Activated CD4-positive, alpha-beta memory T cell treated with anti-CD3 and anti-CD28 coated beads, Interleukin-2, amount 10 ng/mL, durations not matched to agents 7 days and 5 days (primary cell): ENCODE measurements around the gene PDGFRA. TPM values are rescaled to one million over a fixed set of nuclear protein-coding genes. Genes with fewer than 3 reads are reported as not detected.

Source experiments
- CTCF ChIA-PET: fragments of 350-600 bp; sonication (Branson Sonifier 250); formaldehyde crosslinking; loops from one replicate; lab custom pipeline; 2021; ENCODE audit warnings: antibody characterized with exemption, inconsistent platforms; lab: Charles Lee
- POLR2A ChIA-PET: fragments of 350-600 bp; sonication (Branson Sonifier 250); formaldehyde crosslinking; loops from one replicate; lab custom pipeline; 2021; ENCODE audit warnings: antibody characterized with exemption; lab: Charles Lee
- DNase-seq: peaks from one replicate; pipeline ENCODE4 v3.0.0-alpha.2; 2020
- H3K27ac Mint-ChIP-seq: one replicate; pipeline ENCODE4 v1.8.0; 2021; ENCODE audit warnings: mild to moderate bottlenecking, mixed read lengths
- H3K27me3 Mint-ChIP-seq: one replicate; pipeline ENCODE4 v1.8.0; 2021; ENCODE audit warnings: mixed read lengths
- H3K36me3 Mint-ChIP-seq: one replicate; pipeline ENCODE4 v1.8.0; 2021; ENCODE audit warnings: low read depth, mixed read lengths
- H3K4me1 Mint-ChIP-seq: one replicate; pipeline ENCODE4 v1.8.0; 2021; ENCODE audit warnings: mixed read lengths
- H3K4me3 Mint-ChIP-seq: one replicate; pipeline ENCODE4 v1.8.0; 2021; ENCODE audit warnings: mild to moderate bottlenecking, mixed read lengths
- H3K9me3 Mint-ChIP-seq: one replicate; pipeline ENCODE4 v1.8.0; 2021; ENCODE audit warnings: mixed read lengths
- total RNA-seq, 2 experiments: library from RNA; stranded (reverse); gene quantifications; one replicate each; pipeline ENCODE4 v1.2.3, GENCODE V29; 2021

Gene PDGFRA
- total RNA-seq, 2 experiments from 2014 or later: 0.45 to 0.68 TPM

- Mint-ChIP-seq H3K27ac (no peak overlapping the region), H3K27me3 (peaks cover 28% of the 10 kb centered on the region), H3K4me1 (peaks cover 3% of the 10 kb centered on the region), H3K36me3 (no peaks in the 10 kb centered on the region), H3K9me3 (no peaks in the 10 kb centered on the region), H3K4me3 (no peak overlapping the region)
- CTCF ChIA-PET: interaction anchor here (0.6 to 2.8 kb wide), 4 partner anchors 18 to 307 kb away, joined by 3 to 13 read pairs (median 7); no protein-coding TSS in a partner anchor
- POLR2A ChIA-PET: no interaction called here
- DNase-seq: no peak
These were observed 13.6 kb upstream of the PDGFRA start for GRCh38 chr4:54215379-54216077.

- H3K36me3 Mint-ChIP-seq: no peaks in the 10 kb centered on the region
- H3K4me1 Mint-ChIP-seq: peaks cover 3% of the 10 kb centered on the region
- H3K27me3 Mint-ChIP-seq: peaks cover 33% of the 10 kb centered on the region
- ChIA-PET POLR2A (no interaction called here), CTCF (interaction anchor here (0.9 to 4.2 kb wide), 6 partner anchors 15 to 1020 kb away, joined by 3 to 24 read pairs (median 8); no protein-coding TSS in a partner anchor)
- H3K4me3 Mint-ChIP-seq: no peak overlapping the region
- DNase-seq: peak; percentile 53
- no peaks in the 10 kb centered on the region for H3K9me3 Mint-ChIP-seq
- no peak overlapping the region for H3K27ac Mint-ChIP-seq
These were observed 11.2 kb upstream of the PDGFRA start for GRCh38 chr4:54217642-54218495.

- no peak for DNase-seq
- POLR2A ChIA-PET: no interaction called here
- CTCF ChIA-PET: interaction anchor here (1.5 to 4.2 kb wide), 3 partner anchors 14 to 310 kb away, joined by 6 to 24 read pairs (median 16); no protein-coding TSS in a partner anchor
- Mint-ChIP-seq H3K4me1 (peaks cover 3% of the 10 kb centered on the region), H3K9me3 (no peaks in the 10 kb centered on the region), H3K27ac (no peak overlapping the region), H3K4me3 (no peak overlapping the region), H3K27me3 (peaks cover 35% of the 10 kb centered on the region), H3K36me3 (no peaks in the 10 kb centered on the region)
These were observed 10.4 kb upstream of the PDGFRA start for GRCh38 chr4:54218736-54219135.

GRCh38 chr4:54224996-54225597, 4.0 kb upstream of the PDGFRA start:
- peaks cover 3% of the 10 kb centered on the region for H3K36me3 Mint-ChIP-seq
- ChIA-PET POLR2A (no interaction called here), CTCF (interaction anchor here (2.9 kb wide), 1 partner anchor 8 kb away, joined by 10 read pairs; no protein-coding TSS in a partner anchor)
- H3K4me3 Mint-ChIP-seq: no peak overlapping the region
- H3K27ac Mint-ChIP-seq: no peak overlapping the region
- H3K9me3 Mint-ChIP-seq: no peaks in the 10 kb centered on the region
- H3K4me1 Mint-ChIP-seq: peaks cover 31% of the 10 kb centered on the region
- H3K27me3 Mint-ChIP-seq: peaks cover 76% of the 10 kb centered on the region
- DNase-seq: no peak

GRCh38 chr4:54225598-54226403, 3.3 kb upstream of the PDGFRA start:
- H3K27me3 Mint-ChIP-seq: peaks cover 80% of the 10 kb centered on the region
- no peak overlapping the region for H3K27ac Mint-ChIP-seq
- H3K36me3 Mint-ChIP-seq: peaks cover 3% of the 10 kb centered on the region
- H3K4me3 Mint-ChIP-seq: peak overlapping the region; percentile 45
- CTCF ChIA-PET: interaction anchor here (1.5 to 2.9 kb wide), 2 partner anchors 7 to 296 kb away, joined by 4 to 10 read pairs; no protein-coding TSS in a partner anchor
- POLR2A ChIA-PET: no interaction called here
- H3K9me3 Mint-ChIP-seq: no peaks in the 10 kb centered on the region
- no peak for DNase-seq
- peaks cover 34% of the 10 kb centered on the region for H3K4me1 Mint-ChIP-seq

GRCh38 chr4:54226404-54227255, 2.5 kb upstream of the PDGFRA start:
- H3K36me3 Mint-ChIP-seq: peaks cover 3% of the 10 kb centered on the region
- no peaks in the 10 kb centered on the region for H3K9me3 Mint-ChIP-seq
- CTCF ChIA-PET: interaction anchor here (1.5 to 2.9 kb wide), 2 partner anchors 7 to 296 kb away, joined by 4 to 10 read pairs; no protein-coding TSS in a partner anchor
- H3K27me3 Mint-ChIP-seq: peaks cover 86% of the 10 kb centered on the region
- no peak overlapping the region for H3K27ac Mint-ChIP-seq
- peaks cover 34% of the 10 kb centered on the region for H3K4me1 Mint-ChIP-seq
- H3K4me3 Mint-ChIP-seq: peak overlapping the region; percentile 45
- POLR2A ChIA-PET: no interaction called here
- DNase-seq: no peak

GRCh38 chr4:54227256-54228055, 1.6 kb upstream of the PDGFRA start:
- peak overlapping the region; percentile 4 for H3K4me3 Mint-ChIP-seq
- CTCF ChIA-PET: interaction anchor here (1.1 to 1.5 kb wide), 2 partner anchors 107 to 297 kb away, joined by 3 to 4 read pairs; no protein-coding TSS in a partner anchor

GRCh38 chr4:54228056-54228527, 1.0 kb upstream of the PDGFRA start:
- H3K4me1 Mint-ChIP-seq: peaks cover 39% of the 10 kb centered on the region
- peak overlapping the region; percentile 4 for H3K4me3 Mint-ChIP-seq
- CTCF ChIA-PET: interaction anchor here (1.1 kb wide), 1 partner anchor 108 kb away, joined by 3 read pairs; no protein-coding TSS in a partner anchor
- peaks cover 91% of the 10 kb centered on the region for H3K27me3 Mint-ChIP-seq
- no peak for DNase-seq
- no peaks in the 10 kb centered on the region for H3K9me3 Mint-ChIP-seq
- H3K36me3 Mint-ChIP-seq: peaks cover 3% of the 10 kb centered on the region
- POLR2A ChIA-PET: no interaction called here
- H3K27ac Mint-ChIP-seq: no peak overlapping the region

More at GRCh38 chr4:54227256-54228055, 1.6 kb upstream of the PDGFRA start:
- Mint-ChIP-seq H3K4me1 (peaks cover 39% of the 10 kb centered on the region), H3K27ac (no peak overlapping the region), H3K27me3 (peaks cover 92% of the 10 kb centered on the region), H3K9me3 (no peaks in the 10 kb centered on the region), H3K36me3 (peaks cover 3% of the 10 kb centered on the region)
- POLR2A ChIA-PET: no interaction called here
- DNase-seq: no peak

- no peaks in the 10 kb centered on the region for H3K9me3 Mint-ChIP-seq
- POLR2A ChIA-PET: no interaction called here
- H3K27ac Mint-ChIP-seq: no peak overlapping the region
- CTCF ChIA-PET: interaction anchor here (1.1 kb wide), 1 partner anchor 108 kb away, joined by 3 read pairs; no protein-coding TSS in a partner anchor
- H3K27me3 Mint-ChIP-seq: peaks cover 89% of the 10 kb centered on the region
- H3K4me3 Mint-ChIP-seq: no peak overlapping the region
- DNase-seq: no peak
- H3K4me1 Mint-ChIP-seq: peaks cover 41% of the 10 kb centered on the region
- H3K36me3 Mint-ChIP-seq: peaks cover 3% of the 10 kb centered on the region
These were observed 547 bp upstream of the PDGFRA start for GRCh38 chr4:54228546-54228945.

- ChIA-PET POLR2A (interaction anchor here (0.5 kb wide), 1 partner anchor 810 kb away, joined by 3 read pairs; no protein-coding TSS in a partner anchor), CTCF (no interaction called here)
- Mint-ChIP-seq H3K9me3 (no peaks in the 10 kb centered on the region), H3K4me3 (no peak overlapping the region), H3K27ac (no peak overlapping the region), H3K27me3 (peaks cover 90% of the 10 kb centered on the region), H3K4me1 (peaks cover 48% of the 10 kb centered on the region), H3K36me3 (peaks cover 3% of the 10 kb centered on the region)
- DNase-seq: no peak
These were observed 764 bp downstream of the PDGFRA start for GRCh38 chr4:54229631-54230483.
